ENCODE measurements around the gene IMMT. TPM values are rescaled to one million over a fixed set of nuclear protein-coding genes. Genes with fewer than 3 reads are reported as not detected.
"Not testable (repeated sequence)": the region's sequence is repeated elsewhere in the genome, so short reads cannot be mapped to it uniquely, and the experiment has no call there.

IMMT gene
- total RNA-seq, 2 experiments from 2014 or later = 164 to 168 TPM

GRCh38 chr2:86233436-86233835 is 38.2 kb upstream of the IMMT start:
- CTCF ChIA-PET = no interaction called here
- DNase-seq = no peak
- Mint-ChIP-seq H3K36me3 (ENCODE audit: low read depth) (no peaks in the 10 kb centered on the region), H3K9me3 (no peaks in the 10 kb centered on the region), H3K27ac (no peak overlapping the region), H3K27me3 (ENCODE audit: low read depth) (peaks cover under 1% of the 10 kb centered on the region), H3K4me3 (no peak overlapping the region), H3K4me1 (ENCODE audit: low read depth) (peaks cover 5% of the 10 kb centered on the region)
- intact Hi-C loops (cut with micrococcal nuclease) = no loop called here

GRCh38 chr2:86232910-86233309 is 37.6 kb upstream of the IMMT start:
- H3K27me3 Mint-ChIP-seq (ENCODE audit: low read depth) = no peaks in the 10 kb centered on the region
- DNase-seq = no peak
- no peak overlapping the region for H3K4me3 Mint-ChIP-seq
- H3K27ac Mint-ChIP-seq = no peak overlapping the region
- peaks cover 2% of the 10 kb centered on the region for H3K4me1 Mint-ChIP-seq (ENCODE audit: low read depth)
- H3K9me3 Mint-ChIP-seq = no peaks in the 10 kb centered on the region
- H3K36me3 Mint-ChIP-seq (ENCODE audit: low read depth) = no peaks in the 10 kb centered on the region
- CTCF ChIA-PET = no interaction called here
- intact Hi-C loops (cut with micrococcal nuclease) = no loop called here

GRCh38 chr2:86232373-86232784 is 37.1 kb upstream of the IMMT start:
- H3K27me3 Mint-ChIP-seq (ENCODE audit: low read depth) = no peaks in the 10 kb centered on the region

GRCh38 chr2:86231680-86232372 is 36.6 kb upstream of the IMMT start:
- no peaks in the 10 kb centered on the region for H3K4me1 Mint-ChIP-seq (ENCODE audit: low read depth)
- H3K9me3 Mint-ChIP-seq = no peaks in the 10 kb centered on the region
- H3K4me3 Mint-ChIP-seq = no peak overlapping the region
- no peaks in the 10 kb centered on the region for H3K27me3 Mint-ChIP-seq (ENCODE audit: low read depth)
- CTCF ChIA-PET = no interaction called here
- H3K36me3 Mint-ChIP-seq (ENCODE audit: low read depth) = no peaks in the 10 kb centered on the region
- no peak overlapping the region for H3K27ac Mint-ChIP-seq
- intact Hi-C loops (cut with micrococcal nuclease) = no loop called here
- DNase-seq = no peak

More at GRCh38 chr2:86232373-86232784, 37.1 kb upstream of the IMMT start:
- DNase-seq = no peak
- H3K27ac Mint-ChIP-seq = no peak overlapping the region
- peaks cover 2% of the 10 kb centered on the region for H3K4me1 Mint-ChIP-seq (ENCODE audit: low read depth)
- no peak overlapping the region for H3K4me3 Mint-ChIP-seq
- no peaks in the 10 kb centered on the region for H3K36me3 Mint-ChIP-seq (ENCODE audit: low read depth)
- no peaks in the 10 kb centered on the region for H3K9me3 Mint-ChIP-seq
- CTCF ChIA-PET = no interaction called here
- intact Hi-C loops (cut with micrococcal nuclease) = no loop called here

- no peaks in the 10 kb centered on the region for H3K36me3 Mint-ChIP-seq (ENCODE audit: low read depth)
- CTCF ChIA-PET = interaction anchor here (1.9 kb wide), 1 partner anchor 9 kb away, joined by 10 read pairs; no protein-coding TSS in a partner anchor
Observed at GRCh38 chr2:86230961-86231360, 35.7 kb upstream of the IMMT start.

GRCh38 chr2:86229221-86229620 is 34.0 kb upstream of the IMMT start:
- Mint-ChIP-seq H3K36me3 (ENCODE audit: low read depth) (no peaks in the 10 kb centered on the region), H3K27me3 (ENCODE audit: low read depth) (no peaks in the 10 kb centered on the region), H3K27ac (no peak overlapping the region), H3K4me3 (no peak overlapping the region), H3K9me3 (no peaks in the 10 kb centered on the region), H3K4me1 (ENCODE audit: low read depth) (peaks cover 11% of the 10 kb centered on the region)
- DNase-seq = no peak
- CTCF ChIA-PET = no interaction called here
- intact Hi-C loops (cut with micrococcal nuclease) = no loop called here

More at GRCh38 chr2:86230961-86231360, 35.7 kb upstream of the IMMT start:
- H3K4me3 Mint-ChIP-seq = no peak overlapping the region
- DNase-seq = no peak
- no peaks in the 10 kb centered on the region for H3K27me3 Mint-ChIP-seq (ENCODE audit: low read depth)
- intact Hi-C loops (cut with micrococcal nuclease) = no loop called here
- no peak overlapping the region for H3K27ac Mint-ChIP-seq
- no peaks in the 10 kb centered on the region for H3K4me1 Mint-ChIP-seq (ENCODE audit: low read depth)
- no peaks in the 10 kb centered on the region for H3K9me3 Mint-ChIP-seq

GRCh38 chr2:86228574-86228973 is 33.3 kb upstream of the IMMT start:
- H3K4me3 Mint-ChIP-seq; H3K27me3 Mint-ChIP-seq (ENCODE audit: low read depth); intact Hi-C loops (cut with micrococcal nuclease); H3K9me3 Mint-ChIP-seq; DNase-seq; H3K36me3 Mint-ChIP-seq (ENCODE audit: low read depth); CTCF ChIA-PET; H3K27ac Mint-ChIP-seq: not testable (repeated sequence)
- peaks cover 11% of the 10 kb centered on the region for H3K4me1 Mint-ChIP-seq (ENCODE audit: low read depth)

- no peaks in the 10 kb centered on the region for H3K9me3 Mint-ChIP-seq
- no peak overlapping the region for H3K27ac Mint-ChIP-seq
- peaks cover 11% of the 10 kb centered on the region for H3K4me1 Mint-ChIP-seq (ENCODE audit: low read depth)
- no peaks in the 10 kb centered on the region for H3K36me3 Mint-ChIP-seq (ENCODE audit: low read depth)
- no peaks in the 10 kb centered on the region for H3K27me3 Mint-ChIP-seq (ENCODE audit: low read depth)
- H3K4me3 Mint-ChIP-seq = no peak overlapping the region
- DNase-seq = no peak
- intact Hi-C loops (cut with micrococcal nuclease) = no loop called here
- CTCF ChIA-PET = no interaction called here
Observed at GRCh38 chr2:86227685-86228084, 32.4 kb upstream of the IMMT start.

- intact Hi-C loops (cut with micrococcal nuclease) = no loop called here
- no peak for DNase-seq
- peaks cover 11% of the 10 kb centered on the region for H3K4me1 Mint-ChIP-seq (ENCODE audit: low read depth)
- H3K9me3 Mint-ChIP-seq = no peaks in the 10 kb centered on the region
- no peaks in the 10 kb centered on the region for H3K36me3 Mint-ChIP-seq (ENCODE audit: low read depth)
- CTCF ChIA-PET = no interaction called here
- H3K27me3 Mint-ChIP-seq (ENCODE audit: low read depth) = no peaks in the 10 kb centered on the region
- no peak overlapping the region for H3K4me3 Mint-ChIP-seq
- no peak overlapping the region for H3K27ac Mint-ChIP-seq
Observed at GRCh38 chr2:86226636-86227520, 31.6 kb upstream of the IMMT start.

GRCh38 chr2:86226070-86226469 is 30.8 kb upstream of the IMMT start:
- H3K27ac Mint-ChIP-seq = no peak overlapping the region
- no peak for DNase-seq
- H3K27me3 Mint-ChIP-seq (ENCODE audit: low read depth) = no peaks in the 10 kb centered on the region
- no peaks in the 10 kb centered on the region for H3K36me3 Mint-ChIP-seq (ENCODE audit: low read depth)
- CTCF ChIA-PET = interaction anchor here (0.9 to 1.6 kb wide), 5 partner anchors 10 to 146 kb away, joined by 3 to 6 read pairs (median 4); no protein-coding TSS in a partner anchor
- intact Hi-C loops (cut with micrococcal nuclease) = no loop called here
- H3K4me3 Mint-ChIP-seq = no peak overlapping the region
- H3K4me1 Mint-ChIP-seq (ENCODE audit: low read depth) = peaks cover 11% of the 10 kb centered on the region
- no peaks in the 10 kb centered on the region for H3K9me3 Mint-ChIP-seq

GRCh38 chr2:86225581-86225980 is 30.3 kb upstream of the IMMT start:
- intact Hi-C loops (cut with micrococcal nuclease) = loop anchor here (1.0 kb wide), 3 partner anchors 30 to 215 kb away; partner anchors contain the start of gene IMMT
- Mint-ChIP-seq H3K4me3 (peak overlapping the region; percentile 36), H3K27me3 (ENCODE audit: low read depth) (no peaks in the 10 kb centered on the region), H3K4me1 (ENCODE audit: low read depth) (peaks cover 11% of the 10 kb centered on the region), H3K9me3 (no peaks in the 10 kb centered on the region), H3K27ac (peak overlapping the region; percentile 84), H3K36me3 (ENCODE audit: low read depth) (no peaks in the 10 kb centered on the region)
- CTCF ChIA-PET = interaction anchor here (0.9 to 1.6 kb wide), 5 partner anchors 10 to 146 kb away, joined by 3 to 6 read pairs (median 4); no protein-coding TSS in a partner anchor
- DNase-seq = peak; percentile 82

GRCh38 chr2:86224645-86225355 is 29.5 kb upstream of the IMMT start:
- Mint-ChIP-seq H3K36me3 (ENCODE audit: low read depth) (no peaks in the 10 kb centered on the region), H3K27ac (peak overlapping the region; percentile 84), H3K4me3 (no peak overlapping the region), H3K4me1 (ENCODE audit: low read depth) (peaks cover 11% of the 10 kb centered on the region), H3K27me3 (ENCODE audit: low read depth) (no peaks in the 10 kb centered on the region), H3K9me3 (no peaks in the 10 kb centered on the region)
- no peak for DNase-seq
- intact Hi-C loops (cut with micrococcal nuclease) = loop anchor here (1.0 to 5.0 kb wide), 4 partner anchors 29 to 398 kb away; partner anchors contain the start of genes IMMT and RNF103
- CTCF ChIA-PET = interaction anchor here (0.9 to 1.6 kb wide), 5 partner anchors 9 to 145 kb away, joined by 3 to 6 read pairs (median 4); no protein-coding TSS in a partner anchor

Measured in activated naive CD4-positive, alpha-beta T cell treated with anti-CD3 and anti-CD28 coated beads for 36 hours (primary cell).